HepG2 (cell line): Measurements from ENCODE around the gene MAP3K14.

Experiments used
- HCFC1 ChIP-seq: fragments of 150-350 bp; IDR thresholded peaks from 2 replicates; pipeline ENCODE4 v1.6.1; 2014; ENCODE audit warnings: low read depth, low read length
- KLF16 ChIP-seq, 2 experiments: sonication (generic) in 1 of 2; formaldehyde crosslinking in 1 of 2; IDR thresholded peaks; 2 replicates each; pipeline versions ENCODE4 v1.6.1 to v1.8.0; 2016 to 2023; ENCODE audit warnings: missing genetic modification reagents in 2 of 2, missing compliant biosample characterization in 1 of 2
- NFE2L2 ChIP-seq: fragments of 150-350 bp; IDR thresholded peaks from 2 replicates; pipeline ENCODE4 v1.6.1; 2014; ENCODE audit warnings: low read length
- TF ChIP-seq, protein P1 (sequence below): sonication (generic); formaldehyde crosslinking; IDR thresholded peaks from 2 replicates; pipeline ENCODE4 v1.5.0; 2020; ENCODE audit warnings: mild to moderate bottlenecking, missing genetic modification reagents, moderate library complexity

DNA sequence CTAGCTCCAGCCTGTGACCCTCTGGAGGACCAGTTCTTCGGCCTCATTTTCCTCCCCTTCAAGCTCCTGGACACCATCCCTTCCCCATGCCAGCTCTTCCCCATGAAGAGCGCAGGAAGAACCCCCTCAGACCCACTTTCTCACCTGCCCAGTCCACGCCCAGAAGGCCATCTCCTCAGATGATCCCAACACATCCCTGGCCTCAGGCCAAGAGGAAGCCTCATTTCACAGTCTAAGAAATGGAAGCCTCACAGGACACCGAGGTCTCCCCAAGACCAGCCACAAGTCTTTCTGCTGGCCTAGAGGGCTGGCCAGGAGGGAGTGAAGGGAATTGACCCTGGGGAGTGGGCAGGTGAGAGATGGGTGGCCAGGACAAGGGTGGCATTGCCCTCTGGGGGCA, 62.9 kb downstream of the MAP3K14 start:
- TF ChIP-seq NFE2L2 (no peak), KLF16 (CRISPR knock-in tag; IDR thresholded peaks at IDR 0.05) (no peak), HCFC1 (no peak)
- TF ChIP-seq, protein P1, sequence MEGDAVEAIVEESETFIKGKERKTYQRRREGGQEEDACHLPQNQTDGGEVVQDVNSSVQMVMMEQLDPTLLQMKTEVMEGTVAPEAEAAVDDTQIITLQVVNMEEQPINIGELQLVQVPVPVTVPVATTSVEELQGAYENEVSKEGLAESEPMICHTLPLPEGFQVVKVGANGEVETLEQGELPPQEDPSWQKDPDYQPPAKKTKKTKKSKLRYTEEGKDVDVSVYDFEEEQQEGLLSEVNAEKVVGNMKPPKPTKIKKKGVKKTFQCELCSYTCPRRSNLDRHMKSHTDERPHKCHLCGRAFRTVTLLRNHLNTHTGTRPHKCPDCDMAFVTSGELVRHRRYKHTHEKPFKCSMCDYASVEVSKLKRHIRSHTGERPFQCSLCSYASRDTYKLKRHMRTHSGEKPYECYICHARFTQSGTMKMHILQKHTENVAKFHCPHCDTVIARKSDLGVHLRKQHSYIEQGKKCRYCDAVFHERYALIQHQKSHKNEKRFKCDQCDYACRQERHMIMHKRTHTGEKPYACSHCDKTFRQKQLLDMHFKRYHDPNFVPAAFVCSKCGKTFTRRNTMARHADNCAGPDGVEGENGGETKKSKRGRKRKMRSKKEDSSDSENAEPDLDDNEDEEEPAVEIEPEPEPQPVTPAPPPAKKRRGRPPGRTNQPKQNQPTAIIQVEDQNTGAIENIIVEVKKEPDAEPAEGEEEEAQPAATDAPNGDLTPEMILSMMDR (CRISPR knock-in tag) = no peak
